Measurements from ENCODE around the gene ADO. TPM values are rescaled to one million over a fixed set of nuclear protein-coding genes. Genes with fewer than 3 reads are reported as not detected.

ADO gene
- total and polyA plus RNA-seq, 10 of the 15 experiments (the other 5 are each of a cell fraction or from before 2014, with no cell fraction given): 4.3 to 44.6 (median 18.7) TPM

GRCh38 chr10:62769574-62770242 lies 34.8 kb upstream of the ADO start:
- Histone ChIP-seq H3K36me3 (ENCODE audit: control insufficient read depth in 2 of 2, insufficient read depth in 2 of 2, low read length in 1 of 2) (no peaks in the 10 kb centered on the region), H3K27me3 (replicated peaks in 1 of 2; ENCODE audit: control insufficient read depth in 2 of 2, insufficient read depth in 2 of 2, low read length in 1 of 2) (no peaks in the 10 kb centered on the region), H3K4me1 (ENCODE audit: control insufficient read depth, insufficient read depth, low read length) (peaks cover 31% of the 10 kb centered on the region), H3K27ac (ENCODE audit: control insufficient read depth, insufficient read depth) (peak overlapping the region; percentile 56), H3K79me2 (ENCODE audit: control insufficient read depth, insufficient read depth, low read length) (no peaks in the 10 kb centered on the region), H4K20me1 (ENCODE audit: control insufficient read depth, insufficient read depth) (no peaks in the 10 kb centered on the region), H3K9me3 (replicated peaks; ENCODE audit: control insufficient read depth, insufficient read depth, low read length) (no peaks in the 10 kb centered on the region; the same call in 1 of the 3 replicates), H3K4me3 (no peak overlapping the region), H2AFZ (ENCODE audit: control insufficient read depth, low read depth, low read length) (no peak overlapping the region; the same call in 1 of the 2 replicates), H3K9ac (ENCODE audit: control insufficient read depth, insufficient read depth, low read length) (no peak overlapping the region; the same call in 1 of the 2 replicates), H3K4me2 (ENCODE audit: control insufficient read depth, insufficient read depth) (peak overlapping the region; percentile 26; the same call in 1 of the 2 replicates)
- in situ Hi-C loops (cut with MboI): no loop called here
- POLR2A ChIA-PET: interaction anchor here (0.9 to 4.4 kb wide), 7 partner anchors 10 to 240 kb away, joined by 3 to 43 read pairs (median 4); no protein-coding TSS in a partner anchor
- WGBS (ENCODE audit: insufficient coverage, insufficient replicate concordance, low lambda C conversion rate, missing lambda C conversion rate): 100% methylated on average over 1 of the region's 1 CpG
- intact Hi-C loops (cut with micrococcal nuclease; ENCODE audit: unreplicated experiment): loop anchor here (2.0 kb wide), 1 partner anchor 37 kb away; no protein-coding TSS in a partner anchor
- FAIRE-seq (peak; percentile 54), ATAC-seq (peak; percentile 87), DNase-seq (ENCODE audit: low read depth, low spot score) (no peak)
- BruUV-seq (replicated peaks): no TSS peak
- RAD21 ChIA-PET (ENCODE audit: unreplicated experiment): interaction anchor here (0.5 to 5.9 kb wide), 12 partner anchors 9 to 138 kb away, joined by 3 to 69 read pairs (median 5); partner anchors contain the start of genes ADO and EGR2
- SMC1A ChIA-PET (ENCODE audit: uncharacterized antibody, unreplicated experiment): interaction anchor here (0.5 to 9.4 kb wide), 25 partner anchors 10 to 398 kb away, joined by 3 to 124 read pairs (median 4); partner anchors contain the start of genes ADO and EGR2
- CTCF ChIA-PET: interaction anchor here (0.7 to 5.0 kb wide), 10 partner anchors 9 to 159 kb away, joined by 3 to 35 read pairs (median 3); no protein-coding TSS in a partner anchor
- no peak for TF ChIP-seq ELK1 (IDR thresholded peaks at IDR 0.05; ENCODE audit: low read depth, low read length)
- peak; percentile 39; the same call in 1 of the 2 replicates for TF ChIP-seq MTA2 (IDR thresholded peaks at IDR 0.05; ENCODE audit: low read depth)
- TF ChIP-seq YY1 (IDR thresholded peaks at IDR 0.05; ENCODE audit: low read depth, low read length): peak; percentile 41; the same call in 1 of the 2 replicates
- peak; percentile 53; the same call in 1 of the 2 replicates for TF ChIP-seq BCL11A (IDR thresholded peaks at IDR 0.05; ENCODE audit: low read depth, low read length)
- peak; percentile 66; the same call in 1 of the 2 replicates for TF ChIP-seq CREM (IDR thresholded peaks at IDR 0.05; ENCODE audit: low read depth)
- no peak for TF ChIP-seq TARDBP (IDR thresholded peaks at IDR 0.05; ENCODE audit: borderline replicate concordance)
- no peak for TF ChIP-seq ATF3 (IDR thresholded peaks at IDR 0.05; ENCODE audit: borderline replicate concordance, extremely low read depth, low read depth, low read length)
- peak; percentile 81 for TF ChIP-seq EED (IDR thresholded peaks at IDR 0.05; ENCODE audit: low read depth)
- TF ChIP-seq IKZF2 (IDR thresholded peaks at IDR 0.05): peak; percentile 31 to 55; a peak in 3 of 4 replicates
- peak; percentile 66; the same call in 1 of the 2 replicates for TF ChIP-seq NFIC (IDR thresholded peaks at IDR 0.05; ENCODE audit: low read depth, low read length)
- no peak for TF ChIP-seq RELA (IDR thresholded peaks at IDR 0.05; ENCODE audit: borderline replicate concordance, partially characterized antibody)
- no peak for TF ChIP-seq CBX3 (IDR thresholded peaks at IDR 0.05; ENCODE audit: borderline replicate concordance, low read depth)
- no peak for TF ChIP-seq NFYB (IDR thresholded peaks at IDR 0.05; ENCODE audit: insufficient read depth, low read depth, low read length)
- no peak for TF ChIP-seq RAD51 (IDR thresholded peaks at IDR 0.05)
- TF ChIP-seq NR2F1 (conservative IDR thresholded peaks at IDR 0.05): no peak; the same call in 1 of the 2 replicates
- TF ChIP-seq MLLT1 (IDR thresholded peaks at IDR 0.05): no peak
- peak; percentile 86 for TF ChIP-seq RUNX3 (IDR thresholded peaks at IDR 0.05; ENCODE audit: low read length)
- TF ChIP-seq NBN (IDR thresholded peaks at IDR 0.05): 0 out of 2 replicates have a peak, but pooled peaks have one; percentile 30
- TF ChIP-seq DPF2 (IDR thresholded peaks at IDR 0.05): peak; percentile 62; the same call in 1 of the 2 replicates
- TF ChIP-seq ZNF207 (IDR thresholded peaks at IDR 0.05; ENCODE audit: borderline replicate concordance): no peak
- no peak for TF ChIP-seq NFYA (IDR thresholded peaks at IDR 0.05; ENCODE audit: borderline replicate concordance, low read depth, low read length)
- peak; percentile 98 for TF ChIP-seq BACH1 (IDR thresholded peaks at IDR 0.05; ENCODE audit: borderline replicate concordance)
- TF ChIP-seq RAD21 (IDR thresholded peaks at IDR 0.05; ENCODE audit: insufficient read depth, low read depth, low read length): no peak
